Measurements from ENCODE around the gene PTK6. TPM values are rescaled to one million over a fixed set of nuclear protein-coding genes. Genes with fewer than 3 reads are reported as not detected.

PTK6 gene
- total and polyA plus RNA-seq, 2 of the 13 experiments (the other 11 are each of a cell fraction or from before 2014, with no cell fraction given), result 0.08 TPM; not detected in 1

- TF ChIP-seq RNF219 (CRISPR knock-in tag; IDR thresholded peaks at IDR 0.05), result no peak
- no peak for TF ChIP-seq GRHL1 (CRISPR knock-in tag; conservative IDR thresholded peaks at IDR 0.05)
- no peak for TF ChIP-seq KAT8 (CRISPR knock-in tag; IDR thresholded peaks at IDR 0.05)
- TF ChIP-seq ZNF703 (CRISPR knock-in tag; IDR thresholded peaks at IDR 0.05; ENCODE audit: borderline replicate concordance), result no peak
- peak; percentile 41; the same call in 1 of the 2 replicates for TF ChIP-seq TFAP4 (IDR thresholded peaks at IDR 0.05; ENCODE audit: borderline replicate concordance, low read depth)
- no peak for TF ChIP-seq ZFP36L1 (CRISPR knock-in tag; IDR thresholded peaks at IDR 0.05)
- TF ChIP-seq TEAD3 (CRISPR knock-in tag; optimal IDR thresholded peaks at IDR 0.05; ENCODE audit: borderline replicate concordance), result no peak
- no peak for TF ChIP-seq JUND (CRISPR knock-in tag; IDR thresholded peaks at IDR 0.05)
- TF ChIP-seq NR1H2 (CRISPR knock-in tag; IDR thresholded peaks at IDR 0.05; ENCODE audit: borderline replicate concordance, low read depth), result no peak
- no peak; the same call in 1 of the 2 replicates for TF ChIP-seq PITX1 (CRISPR knock-in tag; IDR thresholded peaks at IDR 0.05)
- TF ChIP-seq ZNF281 (CRISPR knock-in tag; IDR thresholded peaks at IDR 0.05; ENCODE audit: borderline replicate concordance), result no peak; the same call in 1 of the 2 replicates
- TF ChIP-seq HNRNPUL1 (IDR thresholded peaks at IDR 0.05; ENCODE audit: low read depth, low read length), result no peak
- no peak for TF ChIP-seq SMAD1 (CRISPR knock-in tag; IDR thresholded peaks at IDR 0.05; ENCODE audit: borderline replicate concordance, low read depth)
- no peak for TF ChIP-seq ZBTB10 (CRISPR knock-in tag; IDR thresholded peaks at IDR 0.05; ENCODE audit: borderline replicate concordance)
- no peak for TF ChIP-seq ZBTB46 (CRISPR knock-in tag; IDR thresholded peaks at IDR 0.05; ENCODE audit: borderline replicate concordance)
- TF ChIP-seq KLF9 (CRISPR knock-in tag; IDR thresholded peaks at IDR 0.05; ENCODE audit: low read depth), result no peak
- no peak for TF ChIP-seq ATF3 (CRISPR knock-in tag; IDR thresholded peaks at IDR 0.05)
Observed at GRCh38 chr20:63557481-63557891, 20.3 kb upstream of the PTK6 start (continued).

Data from HepG2 (cell line).